Chondrocyte (in vitro differentiated cells): Measurements from ENCODE around the gene STXBP4. TPM values are rescaled to one million over a fixed set of nuclear protein-coding genes. Genes with fewer than 3 reads are reported as not detected.

Experiments
- DNase-seq: peaks from one replicate; pipeline ENCODE4 v3.0.0; 2021; ENCODE audit warnings: mixed read lengths, low spot score
- H3K27ac Mint-ChIP-seq: one replicate; pipeline ENCODE4 v1.8.0; 2021; ENCODE audit warnings: mild to moderate bottlenecking, moderate library complexity, mixed read lengths; ENCODE audit not compliant: unreplicated experiment
- H3K27me3 Mint-ChIP-seq: 2 replicates; pipeline ENCODE4 v1.8.0; 2021; ENCODE audit warnings: low read depth, mixed read lengths
- H3K36me3 Mint-ChIP-seq: 2 replicates; pipeline ENCODE4 v1.8.0; 2021; ENCODE audit warnings: low read depth, mixed read lengths
- H3K4me1 Mint-ChIP-seq: 2 replicates; pipeline ENCODE4 v1.8.0; 2021; ENCODE audit warnings: low read depth, mild to moderate bottlenecking, mixed read lengths
- H3K4me3 Mint-ChIP-seq: one replicate; pipeline ENCODE4 v1.8.0; 2021; ENCODE audit warnings: mild to moderate bottlenecking, moderate library complexity, mixed read lengths; ENCODE audit not compliant: unreplicated experiment
- H3K9me3 Mint-ChIP-seq: 2 replicates; pipeline ENCODE4 v1.8.0; 2021; ENCODE audit warnings: low read depth, mixed read lengths
- total RNA-seq: library from RNA; stranded (reverse); gene quantifications from 3 replicates; pipeline ENCODE4 v1.2.1, GENCODE V29; 2021
- TF ChIP-seq, protein P1 (sequence below): fragments of 200-600 bp; sonication (generic); IDR thresholded peaks from 2 replicates; pipeline ENCODE4 v1.5.0; 2021; ENCODE audit warnings: antibody characterized with exemption, mild to moderate bottlenecking, moderate library complexity

STXBP4 gene
- total RNA-seq, 1 donor from 2014 or later = 11.9 TPM

GRCh38 chr17:55093353-55093752 lies 124.8 kb downstream of the STXBP4 start:
- TF ChIP-seq, protein P1, sequence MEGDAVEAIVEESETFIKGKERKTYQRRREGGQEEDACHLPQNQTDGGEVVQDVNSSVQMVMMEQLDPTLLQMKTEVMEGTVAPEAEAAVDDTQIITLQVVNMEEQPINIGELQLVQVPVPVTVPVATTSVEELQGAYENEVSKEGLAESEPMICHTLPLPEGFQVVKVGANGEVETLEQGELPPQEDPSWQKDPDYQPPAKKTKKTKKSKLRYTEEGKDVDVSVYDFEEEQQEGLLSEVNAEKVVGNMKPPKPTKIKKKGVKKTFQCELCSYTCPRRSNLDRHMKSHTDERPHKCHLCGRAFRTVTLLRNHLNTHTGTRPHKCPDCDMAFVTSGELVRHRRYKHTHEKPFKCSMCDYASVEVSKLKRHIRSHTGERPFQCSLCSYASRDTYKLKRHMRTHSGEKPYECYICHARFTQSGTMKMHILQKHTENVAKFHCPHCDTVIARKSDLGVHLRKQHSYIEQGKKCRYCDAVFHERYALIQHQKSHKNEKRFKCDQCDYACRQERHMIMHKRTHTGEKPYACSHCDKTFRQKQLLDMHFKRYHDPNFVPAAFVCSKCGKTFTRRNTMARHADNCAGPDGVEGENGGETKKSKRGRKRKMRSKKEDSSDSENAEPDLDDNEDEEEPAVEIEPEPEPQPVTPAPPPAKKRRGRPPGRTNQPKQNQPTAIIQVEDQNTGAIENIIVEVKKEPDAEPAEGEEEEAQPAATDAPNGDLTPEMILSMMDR = no peak
- no peaks in the 10 kb centered on the region for H3K9me3 Mint-ChIP-seq
- no peak overlapping the region for H3K4me3 Mint-ChIP-seq
- no peak overlapping the region for H3K27ac Mint-ChIP-seq
- no peak for DNase-seq
- no peaks in the 10 kb centered on the region for H3K27me3 Mint-ChIP-seq
- H3K4me1 Mint-ChIP-seq = peaks cover 6% of the 10 kb centered on the region
- H3K36me3 Mint-ChIP-seq = peaks cover 1% of the 10 kb centered on the region

GRCh38 chr17:55098765-55099164 lies 130.2 kb downstream of the STXBP4 start:
- Mint-ChIP-seq H3K27me3 (no peaks in the 10 kb centered on the region), H3K36me3 (peaks cover 15% of the 10 kb centered on the region), H3K4me3 (no peak overlapping the region), H3K9me3 (peaks cover 16% of the 10 kb centered on the region), H3K27ac (no peak overlapping the region), H3K4me1 (no peaks in the 10 kb centered on the region)
- TF ChIP-seq, protein P1 = no peak
- no peak for DNase-seq

GRCh38 chr17:55110521-55110920 lies 142.0 kb downstream of the STXBP4 start:
- H3K4me3 Mint-ChIP-seq = no peak overlapping the region
- no peak for DNase-seq
- no peaks in the 10 kb centered on the region for H3K4me1 Mint-ChIP-seq
- H3K36me3 Mint-ChIP-seq = peaks cover 6% of the 10 kb centered on the region
- TF ChIP-seq, protein P1 = no peak
- H3K27ac Mint-ChIP-seq = no peak overlapping the region
- H3K9me3 Mint-ChIP-seq = peaks cover 17% of the 10 kb centered on the region
- H3K27me3 Mint-ChIP-seq = no peaks in the 10 kb centered on the region

- Mint-ChIP-seq H3K27me3 (no peaks in the 10 kb centered on the region), H3K4me3 (no peak overlapping the region), H3K9me3 (peaks cover 3% of the 10 kb centered on the region), H3K27ac (no peak overlapping the region), H3K36me3 (no peaks in the 10 kb centered on the region), H3K4me1 (no peaks in the 10 kb centered on the region)
- TF ChIP-seq, protein P1 = no peak
- DNase-seq = no peak
Measured at GRCh38 chr17:55114283-55114682, 145.7 kb downstream of the STXBP4 start.

DNA sequence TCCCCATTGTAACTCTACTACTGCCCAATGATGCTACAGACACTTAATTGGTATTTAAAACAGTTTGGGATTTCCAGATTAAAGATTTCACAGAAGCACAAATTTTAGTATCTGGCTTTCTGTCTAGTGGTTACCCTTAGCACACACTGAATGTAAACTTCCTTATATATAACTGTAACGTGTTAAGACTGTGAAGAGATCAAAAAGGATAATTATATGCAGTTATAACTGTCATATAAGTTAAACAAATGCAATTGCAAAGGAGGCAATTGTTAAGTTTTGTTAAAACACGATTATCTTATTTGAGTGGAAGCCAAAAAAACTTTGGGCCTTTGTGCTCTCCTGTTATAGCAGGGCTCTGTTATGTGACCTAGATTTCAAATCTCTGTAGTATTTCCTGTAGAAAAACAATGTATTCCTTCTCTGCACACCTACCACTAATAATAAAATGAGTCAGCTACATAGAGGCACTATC lies 147.9 kb downstream of the STXBP4 start:
- H3K27ac Mint-ChIP-seq = no peak overlapping the region
- H3K9me3 Mint-ChIP-seq = no peaks in the 10 kb centered on the region
- no peaks in the 10 kb centered on the region for H3K27me3 Mint-ChIP-seq
- no peak overlapping the region for H3K4me3 Mint-ChIP-seq
- no peaks in the 10 kb centered on the region for H3K36me3 Mint-ChIP-seq
- TF ChIP-seq, protein P1 = no peak
- no peaks in the 10 kb centered on the region for H3K4me1 Mint-ChIP-seq
- DNase-seq = no peak
